ENCODE measurements around the gene PTDSS2. TPM values are rescaled to one million over a fixed set of nuclear protein-coding genes. Genes with fewer than 3 reads are reported as not detected.

PTDSS2 gene
- total RNA-seq, 1 donor from 2014 or later, result 81.1 TPM

GRCh38 chr11:532527-532985 is 82.5 kb downstream of the PTDSS2 start:
- no peak for DNase-seq (ENCODE audit: low read depth)
- Histone ChIP-seq H3K27me3 (ENCODE audit: control insufficient read depth, insufficient read depth, low read length) (no peaks in the 10 kb centered on the region), H3K4me3 (ENCODE audit: low read depth, low read length) (no peak overlapping the region), H3K36me3 (ENCODE audit: control insufficient read depth, insufficient read depth, low read length) (no peaks in the 10 kb centered on the region)
- no peak for TF ChIP-seq CTCF (IDR thresholded peaks at IDR 0.05; ENCODE audit: insufficient read depth, low read length, poor library complexity, severe bottlenecking)

- Histone ChIP-seq H3K4me3 (ENCODE audit: low read depth, low read length) (no peak overlapping the region), H3K36me3 (ENCODE audit: control insufficient read depth, insufficient read depth, low read length) (no peaks in the 10 kb centered on the region), H3K27me3 (ENCODE audit: control insufficient read depth, insufficient read depth, low read length) (no peaks in the 10 kb centered on the region)
- TF ChIP-seq CTCF (IDR thresholded peaks at IDR 0.05; ENCODE audit: insufficient read depth, low read length, poor library complexity, severe bottlenecking), result no peak
- DNase-seq (ENCODE audit: low read depth), result no peak
These were observed 83.0 kb downstream of the PTDSS2 start for GRCh38 chr11:532986-533585.

GRCh38 chr11:533586-534395 is 83.7 kb downstream of the PTDSS2 start:
- Histone ChIP-seq H3K36me3 (ENCODE audit: control insufficient read depth, insufficient read depth, low read length) (no peaks in the 10 kb centered on the region), H3K27me3 (ENCODE audit: control insufficient read depth, insufficient read depth, low read length) (no peaks in the 10 kb centered on the region), H3K4me3 (ENCODE audit: low read depth, low read length) (peak overlapping the region; percentile 64)
- DNase-seq (ENCODE audit: low read depth), result no peak
- TF ChIP-seq CTCF (IDR thresholded peaks at IDR 0.05; ENCODE audit: insufficient read depth, low read length, poor library complexity, severe bottlenecking), result no peak

GRCh38 chr11:534396-535209 is 84.5 kb downstream of the PTDSS2 start:
- no peak for DNase-seq (ENCODE audit: low read depth)
- peak overlapping the region; percentile 64 for H3K4me3 ChIP-seq (ENCODE audit: low read depth, low read length)

GRCh38 chr11:535210-535518 is 85.1 kb downstream of the PTDSS2 start:
- TF ChIP-seq CTCF (IDR thresholded peaks at IDR 0.05; ENCODE audit: insufficient read depth, low read length, poor library complexity, severe bottlenecking), result no peak
- no peak for DNase-seq (ENCODE audit: low read depth)
- Histone ChIP-seq H3K27me3 (ENCODE audit: control insufficient read depth, insufficient read depth, low read length) (no peaks in the 10 kb centered on the region), H3K36me3 (ENCODE audit: control insufficient read depth, insufficient read depth, low read length) (no peaks in the 10 kb centered on the region), H3K4me3 (ENCODE audit: low read depth, low read length) (peak overlapping the region; percentile 64)

More at GRCh38 chr11:534396-535209, 84.5 kb downstream of the PTDSS2 start:
- Histone ChIP-seq H3K27me3 (ENCODE audit: control insufficient read depth, insufficient read depth, low read length) (no peaks in the 10 kb centered on the region), H3K36me3 (ENCODE audit: control insufficient read depth, insufficient read depth, low read length) (no peaks in the 10 kb centered on the region)
- no peak for TF ChIP-seq CTCF (IDR thresholded peaks at IDR 0.05; ENCODE audit: insufficient read depth, low read length, poor library complexity, severe bottlenecking)
